ENCODE results near the gene RNU11.
"Not testable (repeated sequence)": the region's sequence is repeated elsewhere in the genome, so short reads cannot be mapped to it uniquely, and the experiment has no call there.

The RNU11 gene

GRCh38 chr1:28648474-28649198 lies at the start of gene RNU11:
Gene RNU11 (plus strand): TSS chr1:28648600.
- peak; percentile 83 for DNase-seq (ENCODE audit: low spot score)

- no peak for DNase-seq (ENCODE audit: low spot score)
Measured at GRCh38 chr1:28601696-28602095, 46.7 kb upstream of the RNU11 start.

- no peak for DNase-seq (ENCODE audit: low spot score)
Measured at GRCh38 chr1:28602536-28603439, 45.6 kb upstream of the RNU11 start.

- no peak for DNase-seq (ENCODE audit: low spot score)
Measured at GRCh38 chr1:28604411-28604810, 44.0 kb upstream of the RNU11 start.

GRCh38 chr1:28604962-28605361 lies 43.4 kb upstream of the RNU11 start:
- DNase-seq (ENCODE audit: low spot score), result no peak

GRCh38 chr1:28606771-28607170 lies 41.6 kb upstream of the RNU11 start:
- DNase-seq (ENCODE audit: low spot score), result no peak

- DNase-seq (ENCODE audit: low spot score), result no peak
Measured at GRCh38 chr1:28613175-28613574, 35.2 kb upstream of the RNU11 start.

GRCh38 chr1:28631713-28632112 lies 16.7 kb upstream of the RNU11 start:
- no peak for DNase-seq (ENCODE audit: low spot score)

GRCh38 chr1:28632560-28632959 lies 15.8 kb upstream of the RNU11 start:
- DNase-seq (ENCODE audit: low spot score), result no peak

GRCh38 chr1:28640766-28641165 lies 7.6 kb upstream of the RNU11 start:
- DNase-seq (ENCODE audit: low spot score), result no peak

GRCh38 chr1:28642056-28642846 lies 6.1 kb upstream of the RNU11 start:
- no peak for DNase-seq (ENCODE audit: low spot score)

GRCh38 chr1:28642847-28643635 lies 5.4 kb upstream of the RNU11 start, which contains the start of gene TAF12:
Gene TAF12 (minus strand): TSS chr1:28643067. CDS start chr1:28622081, 20,986 bp downstream.
- DNase-seq (ENCODE audit: low spot score), result peak; percentile 96

- DNase-seq (ENCODE audit: low spot score), result no peak
Measured at GRCh38 chr1:28644494-28644893, 3.9 kb upstream of the RNU11 start.

GRCh38 chr1:28645406-28645805 lies 3.0 kb upstream of the RNU11 start:
- DNase-seq (ENCODE audit: low spot score), result not testable (repeated sequence)

- no peak for DNase-seq (ENCODE audit: low spot score)
Measured at GRCh38 chr1:28646040-28646439, 2.4 kb upstream of the RNU11 start.

GRCh38 chr1:28648008-28648473 lies 359 bp upstream of the RNU11 start:
- peak; percentile 92 for DNase-seq (ENCODE audit: low spot score)

- DNase-seq (ENCODE audit: low spot score), result not testable (repeated sequence)
Measured at GRCh38 chr1:28653063-28653462, 4.7 kb downstream of the RNU11 start.

GRCh38 chr1:28653870-28654269 lies 5.5 kb downstream of the RNU11 start:
- not testable (repeated sequence) for DNase-seq (ENCODE audit: low spot score)

GRCh38 chr1:28655448-28656311 lies 7.3 kb downstream of the RNU11 start:
- not testable (repeated sequence) for DNase-seq (ENCODE audit: low spot score)

GRCh38 chr1:28656335-28656734 lies 7.9 kb downstream of the RNU11 start:
- no peak for DNase-seq (ENCODE audit: low spot score)

Measured in left forelimb (tissue), 1 donor.